Liver (tissue), 9 donors: ENCODE measurements around the gene ATL2. TPM values are rescaled to one million over a fixed set of nuclear protein-coding genes. Genes with fewer than 3 reads are reported as not detected.

ENCODE experiments used
- DNase-seq: peaks from one replicate; pipeline ENCODE4 v3.0.0-alpha.2; 2017; ENCODE audit warnings: low spot score
- H3K27ac ChIP-seq, 2 donors: one replicate each; pipeline ENCODE4 v1.7.0; 2013; ENCODE audit warnings: inconsistent platforms in 2 of 2, low read length in 2 of 2, control low read depth in 1 of 2, low read depth in 1 of 2, mild to moderate bottlenecking in 1 of 2
- H3K27me3 ChIP-seq, 4 donors: one replicate each; pipeline versions ENCODE4 v1.6.1 to v1.7.0; 2013; ENCODE audit warnings: low read length in 3 of 4, inconsistent platforms in 1 of 4, mild to moderate bottlenecking in 1 of 4, moderate library complexity in 1 of 4; ENCODE audit not compliant: control insufficient read depth in 4 of 4, insufficient read depth in 4 of 4
- H3K36me3 ChIP-seq, 4 donors: one replicate each; pipeline versions ENCODE4 v1.6.1 to v1.7.0; 2013; ENCODE audit warnings: low read length in 3 of 4, mild to moderate bottlenecking in 3 of 4, low read depth in 1 of 4, moderate library complexity in 1 of 4; ENCODE audit not compliant: control insufficient read depth in 4 of 4, insufficient read depth in 3 of 4
- H3K4me1 ChIP-seq, 4 donors: one replicate each; pipeline versions ENCODE4 v1.6.1 to v1.7.0; 2013; ENCODE audit warnings: low read length in 3 of 4, mild to moderate bottlenecking in 3 of 4, moderate library complexity in 1 of 4; ENCODE audit not compliant: control insufficient read depth in 4 of 4, insufficient read depth in 4 of 4
- H3K4me3 ChIP-seq, 3 donors: one replicate each; pipeline versions ENCODE4 v1.6.1 to v1.7.0; 2013; ENCODE audit warnings: low read length in 3 of 3, control low read depth in 1 of 3, low read depth in 1 of 3, mild to moderate bottlenecking in 1 of 3
- H3K9ac ChIP-seq, 2 donors: one replicate each; pipeline ENCODE4 v1.7.0; 2013; ENCODE audit warnings: low read length in 2 of 2, mild to moderate bottlenecking in 2 of 2, moderate library complexity in 2 of 2, control low read depth in 1 of 2, low read depth in 1 of 2
- H3K9me3 ChIP-seq, 4 donors: one replicate each; pipeline versions ENCODE4 v1.6.1 to v1.7.0; 2013; ENCODE audit warnings: low read length in 3 of 4; ENCODE audit not compliant: control insufficient read depth in 4 of 4
- CTCF ChIP-seq: fragments of 150-350 bp; IDR thresholded peaks from 2 replicates; pipeline ENCODE4 v1.5.1; 2017; ENCODE audit warnings: improper control_type of control experiment, low read depth, low read length; ENCODE audit not compliant: missing input control
- EGR1 ChIP-seq, 2 donors: IDR thresholded peaks; 2 replicates each; pipeline ENCODE4 v1.6.1; 2016 to 2018; ENCODE audit warnings: antibody characterized with exemption in 2 of 2, low read depth in 2 of 2
- FOXA1 ChIP-seq: IDR thresholded peaks from 2 replicates; pipeline ENCODE4 v1.6.1; 2016; ENCODE audit warnings: antibody characterized with exemption
- FOXA2 ChIP-seq: IDR thresholded peaks from 2 replicates; pipeline ENCODE4 v1.6.1; 2016; ENCODE audit warnings: antibody characterized with exemption
- HNF4A ChIP-seq, 2 donors: conservative IDR thresholded peaks; 2 replicates each; pipeline ENCODE4 v1.6.1; 2016; ENCODE audit warnings: antibody characterized with exemption in 2 of 2, mild to moderate bottlenecking in 2 of 2
- JUND ChIP-seq, 2 donors: IDR thresholded peaks; 2 replicates each; pipeline ENCODE4 v1.6.1; 2016; ENCODE audit warnings: antibody characterized with exemption in 2 of 2
- MAX ChIP-seq: IDR thresholded peaks from 2 replicates; pipeline ENCODE4 v1.6.1; 2016; ENCODE audit warnings: antibody characterized with exemption
- REST ChIP-seq: IDR thresholded peaks from 2 replicates; pipeline ENCODE4 v1.6.1; 2016; ENCODE audit warnings: antibody characterized with exemption, mild to moderate bottlenecking
- YY1 ChIP-seq: IDR thresholded peaks from 2 replicates; pipeline ENCODE4 v1.6.1; 2016; ENCODE audit warnings: antibody characterized with exemption, mild to moderate bottlenecking
- ZBTB33 ChIP-seq: IDR thresholded peaks from 2 replicates; pipeline ENCODE4 v1.6.1; 2016; ENCODE audit warnings: antibody characterized with exemption
- WGBS: extraction: QIAGEN DNeasy Blood & Tissue Kit; methylation state at CpG from one replicate; pipeline ENCODE4 v1.1.7; 2013; 5-methylcytosine and 5-hydroxymethylcytosine counted together
- polyA plus RNA-seq, 2 donors: library from polyadenylated mRNA; stranded (reverse) in 1 of 2; unstranded in 1 of 2; fragments of 200-250 nt in 1 of 2; fragments of >200 nt in 1 of 2; fragmentation: Nextera tagmentation in 1 of 2; extraction: Ambion mirVana in 1 of 2; gene quantifications; one replicate each; pipeline versions ENCODE4 v1.2.1 to v1.2.3, GENCODE V29; 2013 to 2015
- total RNA-seq, 2 donors: library from RNA; depleted of rRNA; stranded (reverse); fragments of >200 nt; gene quantifications; one replicate each; pipeline ENCODE4 v1.2.3, GENCODE V29; 2014
- donor health status: healthy.
- donor health status: healthy.
- donor health status: healthy.
- donor health status: healthy.
- donor health status: healthy.

Gene ATL2
- total and polyA plus RNA-seq, 4 donors, result 21.0 to 163 (median 45.8) TPM

GRCh38 chr2:38308821-38309220, 68.3 kb downstream of the ATL2 start:
- Histone ChIP-seq H3K4me3 (no peak overlapping the region), H3K27ac (no peak overlapping the region), H3K27me3 (no peaks in the 10 kb centered on the region), H3K36me3 (peaks cover 6 to 36% (median 33%) of the 10 kb centered on the region in 4 donors), H3K9ac (no peak overlapping the region), H3K9me3 (no peaks in the 10 kb centered on the region), H3K4me1 (peaks cover 0 to 1% (median 0%) of the 10 kb centered on the region in 4 donors)
- TF ChIP-seq REST, result no peak
- no peak for DNase-seq
- WGBS, result 97% methylated on average over 1 of the region's 1 CpG

- Histone ChIP-seq H3K27me3 (no peaks in the 10 kb centered on the region), H3K36me3 (peaks cover 10 to 42% (median 27%) of the 10 kb centered on the region in 4 donors), H3K9ac (no peak overlapping the region), H3K4me3 (no peak overlapping the region), H3K4me1 (no peaks in the 10 kb centered on the region), H3K9me3 (no peaks in the 10 kb centered on the region), H3K27ac (no peak overlapping the region)
- 98% methylated on average over 3 of the region's 3 CpGs for WGBS
- TF ChIP-seq MAX, result no peak
- no peak for TF ChIP-seq HNF4A (conservative IDR thresholded peaks at IDR 0.05)
- no peak for TF ChIP-seq JUND (IDR thresholded peaks at IDR 0.05)
- TF ChIP-seq ZBTB33, result no peak
- TF ChIP-seq CTCF, result no peak
- no peak for TF ChIP-seq FOXA1
- no peak for TF ChIP-seq EGR1 (IDR thresholded peaks at IDR 0.05; ENCODE audit: low read depth in 2 of 2)
- no peak for TF ChIP-seq YY1
- no peak for TF ChIP-seq FOXA2
- DNase-seq, result no peak
These were observed 74.9 kb downstream of the ATL2 start for GRCh38 chr2:38301969-38302702.
